LNCaP clone FGC (cell line): ENCODE results near the gene TRAK1.

Source experiments
- DNase-seq: peaks from one replicate; pipeline ENCODE4 v3.0.0-alpha.2; 2011; ENCODE audit warnings: low read depth
- H3K4me3 ChIP-seq: 2 replicates; pipeline ENCODE4 v1.5.1; 2011; ENCODE audit warnings: mild to moderate bottlenecking, low read depth, low read length, control low read depth
- TF ChIP-seq, protein P1 (sequence below): IDR thresholded peaks from 2 replicates; pipeline ENCODE4 v1.5.1; 2012; ENCODE audit warnings: mild to moderate bottlenecking; ENCODE audit not compliant: control insufficient read depth, insufficient read depth; ENCODE audit errors: extremely low read depth

TRAK1 gene

GRCh38 chr3:42106646-42107045, 15.5 kb downstream of the TRAK1 start:
- DNase-seq, result no peak
- TF ChIP-seq, protein P1, sequence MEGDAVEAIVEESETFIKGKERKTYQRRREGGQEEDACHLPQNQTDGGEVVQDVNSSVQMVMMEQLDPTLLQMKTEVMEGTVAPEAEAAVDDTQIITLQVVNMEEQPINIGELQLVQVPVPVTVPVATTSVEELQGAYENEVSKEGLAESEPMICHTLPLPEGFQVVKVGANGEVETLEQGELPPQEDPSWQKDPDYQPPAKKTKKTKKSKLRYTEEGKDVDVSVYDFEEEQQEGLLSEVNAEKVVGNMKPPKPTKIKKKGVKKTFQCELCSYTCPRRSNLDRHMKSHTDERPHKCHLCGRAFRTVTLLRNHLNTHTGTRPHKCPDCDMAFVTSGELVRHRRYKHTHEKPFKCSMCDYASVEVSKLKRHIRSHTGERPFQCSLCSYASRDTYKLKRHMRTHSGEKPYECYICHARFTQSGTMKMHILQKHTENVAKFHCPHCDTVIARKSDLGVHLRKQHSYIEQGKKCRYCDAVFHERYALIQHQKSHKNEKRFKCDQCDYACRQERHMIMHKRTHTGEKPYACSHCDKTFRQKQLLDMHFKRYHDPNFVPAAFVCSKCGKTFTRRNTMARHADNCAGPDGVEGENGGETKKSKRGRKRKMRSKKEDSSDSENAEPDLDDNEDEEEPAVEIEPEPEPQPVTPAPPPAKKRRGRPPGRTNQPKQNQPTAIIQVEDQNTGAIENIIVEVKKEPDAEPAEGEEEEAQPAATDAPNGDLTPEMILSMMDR, result no peak
- H3K4me3 ChIP-seq, result no peak overlapping the region

DNA sequence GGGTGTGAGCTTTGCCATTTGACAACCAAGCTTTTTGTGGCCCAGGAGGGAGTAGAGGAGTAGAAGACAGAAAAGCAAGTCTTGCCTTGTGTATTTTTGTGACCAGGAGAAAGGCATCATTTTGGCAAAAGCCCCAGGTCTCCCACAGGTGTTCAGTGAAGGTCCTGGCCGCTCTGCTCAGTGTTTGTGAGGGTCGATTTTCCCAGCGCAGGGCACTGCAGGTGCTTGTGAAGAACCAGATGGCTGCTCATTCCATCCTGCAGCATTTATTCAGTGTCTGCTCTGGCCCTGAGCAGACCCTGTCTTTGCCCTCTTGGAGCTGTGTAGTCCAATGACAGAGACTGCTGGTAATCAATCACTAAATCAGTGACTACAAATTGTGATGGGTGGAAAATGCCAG, 19.5 kb downstream of the TRAK1 start:
- no peak for DNase-seq
- no peak overlapping the region for H3K4me3 ChIP-seq
- TF ChIP-seq, protein P1, result no peak

DNA sequence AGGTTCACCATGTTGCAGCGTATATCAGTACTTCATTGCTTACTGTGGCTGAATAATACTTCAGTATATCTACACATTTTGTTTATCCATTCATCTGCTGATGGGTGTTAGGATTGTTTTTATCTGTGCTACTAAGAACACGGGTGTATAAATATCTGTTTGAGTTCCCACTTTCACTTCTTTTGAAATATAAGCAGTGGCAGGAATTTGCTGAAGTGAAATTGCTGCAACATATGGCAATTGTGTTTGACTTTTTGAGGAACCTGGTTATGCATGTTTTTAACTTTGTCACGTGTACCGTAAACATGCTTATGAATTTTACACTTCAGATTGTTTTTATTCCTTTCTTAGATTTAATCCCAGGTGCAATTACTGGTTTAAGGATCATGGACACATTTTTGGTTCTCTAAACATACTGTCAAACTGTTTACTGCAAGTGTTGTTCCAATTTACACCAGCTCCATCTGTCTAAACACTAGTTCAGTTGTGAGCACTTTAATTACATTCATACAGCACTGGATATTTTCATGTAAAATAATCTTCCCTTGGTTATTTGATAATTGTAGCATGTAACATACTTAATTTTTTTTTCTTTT, 23.1 kb downstream of the TRAK1 start:
- H3K4me3 ChIP-seq, result no peak overlapping the region
- DNase-seq, result no peak
- TF ChIP-seq, protein P1, result no peak

GRCh38 chr3:42115215-42115614, 24.1 kb downstream of the TRAK1 start:
- DNase-seq, result no peak
- no peak overlapping the region for H3K4me3 ChIP-seq
- TF ChIP-seq, protein P1, result no peak

DNA sequence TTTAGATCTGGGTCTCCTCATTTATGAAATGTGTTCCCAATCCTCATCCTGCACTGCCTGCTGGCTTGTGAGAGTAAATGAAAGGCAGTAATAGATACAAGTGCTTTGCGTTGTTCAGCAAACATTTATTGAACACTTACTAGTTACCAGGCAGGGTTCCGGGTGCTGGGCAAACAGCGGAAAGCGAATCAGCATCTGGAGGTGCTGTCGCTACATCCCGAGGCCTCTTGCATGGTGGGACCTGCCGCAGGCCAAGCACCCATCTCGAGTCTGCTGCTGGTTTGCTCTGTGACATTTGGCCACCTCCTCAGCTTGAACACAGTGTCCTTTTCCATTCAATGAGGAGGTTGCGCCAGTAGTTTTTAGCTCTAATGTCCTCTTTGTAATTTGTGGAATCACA, 24.8 kb downstream of the TRAK1 start:
- no peak for DNase-seq
- H3K4me3 ChIP-seq, result no peak overlapping the region
- TF ChIP-seq, protein P1, result no peak

GRCh38 chr3:42116466-42116865, 25.3 kb downstream of the TRAK1 start:
- no peak overlapping the region for H3K4me3 ChIP-seq
- no peak for DNase-seq
- TF ChIP-seq, protein P1, result no peak
